H1 (cell line): ENCODE results near the gene RAB11FIP3.

Experiments
- CEBPB ChIP-seq: IDR thresholded peaks from 2 replicates; pipeline ENCODE4 v1.6.1; 2012; ENCODE audit warnings: low read depth, low read length
- CTCF ChIP-seq, 3 experiments: IDR thresholded peaks; 1 replicate in 2 of 3; 2 replicates in 1 of 3; pipeline versions ENCODE4 v1.5.1 to v1.6.1; 2011; ENCODE audit warnings: low read length in 3 of 3, mild to moderate bottlenecking in 3 of 3, inconsistent platforms in 2 of 3, low read depth in 1 of 3, moderate library complexity in 1 of 3; ENCODE audit not compliant: insufficient read depth in 1 of 3; ENCODE audit errors: control extremely low read depth in 1 of 3
- MAX ChIP-seq: IDR thresholded peaks from 2 replicates; pipeline ENCODE4 v1.6.1; 2012; ENCODE audit warnings: inconsistent platforms
- POLR2A ChIP-seq, 2 experiments: IDR thresholded peaks; 1 replicate in 1 of 2; 2 replicates in 1 of 2; pipeline ENCODE4 v1.6.1; 2011; ENCODE audit warnings: low read depth in 2 of 2, low read length in 2 of 2, mild to moderate bottlenecking in 2 of 2; ENCODE audit errors: control extremely low read depth in 1 of 2
- RFX5 ChIP-seq: IDR thresholded peaks from 2 replicates; pipeline ENCODE4 v1.6.1; 2011; ENCODE audit warnings: low read depth, low read length, improper control_type of control experiment, borderline replicate concordance

GRCh38 chr16:489606-490005, 64.2 kb downstream of the RAB11FIP3 start:
- TF ChIP-seq CTCF (IDR thresholded peaks at IDR 0.05; ENCODE audit: control extremely low read depth in 1 of 3, insufficient read depth in 1 of 3, low read depth in 1 of 3, low read length in 3 of 3) (no peak), MAX (no peak), POLR2A (IDR thresholded peaks at IDR 0.05; ENCODE audit: control extremely low read depth in 1 of 2, low read depth in 2 of 2, low read length in 2 of 2) (no peak), RFX5 (no peak), CEBPB (no peak)
